ENCODE data around the gene FLT1. TPM values are rescaled to one million over a fixed set of nuclear protein-coding genes. Genes with fewer than 3 reads are reported as not detected.
A peak's percentile ranks its signal among the peaks of the same experiment; 100 is the strongest.

Gene FLT1
- total and polyA plus RNA-seq, 7 experiments from 2014 or later = 1.7 to 2.7 (median 2.2) TPM

DNA sequence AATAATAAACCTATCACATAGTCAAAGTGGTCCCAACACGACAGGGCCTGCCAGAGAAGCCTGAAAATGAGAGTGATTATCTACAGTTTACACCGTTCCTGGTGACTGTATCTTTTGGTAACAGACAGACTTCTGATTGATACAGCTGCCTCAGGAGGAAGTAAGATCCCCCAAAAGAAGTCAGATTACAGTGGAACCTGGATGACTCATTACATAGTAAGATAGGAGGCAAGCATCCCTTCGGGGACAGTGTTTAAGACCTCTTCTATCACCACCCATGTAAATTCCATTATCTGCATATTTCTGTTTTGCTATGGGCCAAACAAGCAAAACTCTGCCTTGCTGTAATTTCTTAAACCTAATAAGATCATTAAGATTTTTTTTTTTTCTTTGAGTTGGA lies 44.0 kb upstream of the FLT1 start:
- Mint-ChIP-seq H3K36me3 (peaks cover 0 to 15% (median 3%) of the 10 kb centered on the region in 5 donors), H3K4me3 (no peak overlapping the region), H3K27me3 (peaks cover 4 to 47% (median 33%) of the 10 kb centered on the region in 5 donors), H3K27ac (no peak overlapping the region), H3K4me1 (peaks cover 0 to 9% (median 0%) of the 10 kb centered on the region in 7 donors), H3K9me3 (peaks cover 0 to 20% (median 3%) of the 10 kb centered on the region in 11 donors)
- DNase-seq = no peak
- Histone ChIP-seq H3K4me3 (ENCODE audit: low read length) (no peak overlapping the region), H3K9me3 (ENCODE audit: control insufficient read depth in 2 of 3, low read length in 3 of 3) (no peaks in the 10 kb centered on the region), H3K27ac (ENCODE audit: low read depth, low read length) (no peak overlapping the region), H3K4me1 (ENCODE audit: control insufficient read depth in 2 of 2, insufficient read depth in 2 of 2, low read length in 2 of 2) (no peaks in the 10 kb centered on the region), H3K27me3 (ENCODE audit: control insufficient read depth in 2 of 2, insufficient read depth in 2 of 2, low read length in 2 of 2) (peaks cover 0 to 2% of the 10 kb centered on the region in 2 donors), H3K36me3 (ENCODE audit: control insufficient read depth in 2 of 3, insufficient read depth in 3 of 3, low read length in 3 of 3) (no peaks in the 10 kb centered on the region)
- ChIA-PET POLR2A (no interaction called here), CTCF (no interaction called here)
- intact Hi-C loops (cut with micrococcal nuclease) = no loop called here
- no peak for ATAC-seq

DNA sequence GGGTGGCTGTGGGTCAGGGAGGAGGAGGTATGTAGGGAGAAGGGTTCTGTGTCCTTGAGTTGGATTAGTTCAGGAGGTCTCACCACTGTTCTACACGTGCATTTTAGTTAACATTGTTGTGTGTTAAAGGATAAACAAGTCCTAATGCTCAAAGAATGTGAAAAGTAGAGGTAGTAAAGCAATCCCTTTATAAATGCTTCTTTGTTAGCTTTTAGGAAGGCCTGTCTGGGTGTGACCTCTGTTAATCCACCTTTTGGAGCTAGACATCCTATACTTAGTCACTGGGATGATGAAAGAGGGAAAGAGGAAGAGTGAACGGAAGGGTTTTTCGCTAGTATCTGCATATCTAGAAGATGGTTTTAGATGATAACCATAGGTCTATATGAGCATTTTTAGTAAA lies 42.2 kb upstream of the FLT1 start:
- Histone ChIP-seq H3K4me3 (ENCODE audit: low read length) (no peak overlapping the region), H3K27ac (ENCODE audit: low read depth, low read length) (no peak overlapping the region), H3K9me3 (ENCODE audit: control insufficient read depth in 2 of 3, low read length in 3 of 3) (no peaks in the 10 kb centered on the region), H3K4me1 (ENCODE audit: control insufficient read depth in 2 of 2, insufficient read depth in 2 of 2, low read length in 2 of 2) (no peaks in the 10 kb centered on the region), H3K27me3 (ENCODE audit: control insufficient read depth in 2 of 2, insufficient read depth in 2 of 2, low read length in 2 of 2) (peaks cover 0 to 5% of the 10 kb centered on the region in 2 donors), H3K36me3 (ENCODE audit: control insufficient read depth in 2 of 3, insufficient read depth in 3 of 3, low read length in 3 of 3) (no peaks in the 10 kb centered on the region)
- H3K36me3 Mint-ChIP-seq = peaks cover 0 to 11% (median 0%) of the 10 kb centered on the region in 5 donors
- ATAC-seq (no peak), DNase-seq (no peak)
- H3K9me3 Mint-ChIP-seq = peaks cover 0 to 13% (median 0%) of the 10 kb centered on the region in 11 donors
- no peak overlapping the region for H3K27ac Mint-ChIP-seq
- ChIA-PET CTCF (no interaction called here), POLR2A (no interaction called here)
- H3K4me1 Mint-ChIP-seq = peaks cover 0 to 9% (median 0%) of the 10 kb centered on the region in 7 donors
- peaks cover 17 to 43% (median 35%) of the 10 kb centered on the region in 5 donors for H3K27me3 Mint-ChIP-seq
- intact Hi-C loops (cut with micrococcal nuclease) = no loop called here
- no peak overlapping the region for H3K4me3 Mint-ChIP-seq

DNA sequence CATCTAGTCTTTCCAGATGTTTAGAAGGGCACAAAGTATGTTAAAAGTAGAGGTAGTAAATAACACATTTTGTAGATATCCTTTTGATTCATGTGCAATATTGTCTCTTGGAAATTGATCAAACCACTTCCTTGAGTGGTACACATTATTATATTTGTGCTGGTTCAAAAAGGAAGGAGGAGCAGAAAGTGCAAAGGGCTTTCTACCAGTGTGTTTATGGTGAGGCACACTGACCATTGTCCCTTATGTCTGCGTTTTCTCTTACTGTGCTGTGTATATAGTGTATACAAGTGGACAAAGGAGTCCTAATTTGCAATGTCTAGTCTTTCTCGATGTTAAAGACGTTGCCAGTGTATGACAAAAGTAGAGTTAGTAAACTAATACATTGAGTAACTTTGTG lies 41.4 kb upstream of the FLT1 start:
- Histone ChIP-seq H3K27ac (ENCODE audit: low read depth, low read length) (no peak overlapping the region), H3K4me1 (ENCODE audit: control insufficient read depth in 2 of 2, insufficient read depth in 2 of 2, low read length in 2 of 2) (peaks cover 0 to 5% of the 10 kb centered on the region in 2 donors), H3K36me3 (ENCODE audit: control insufficient read depth in 2 of 3, insufficient read depth in 3 of 3, low read length in 3 of 3) (no peaks in the 10 kb centered on the region), H3K27me3 (ENCODE audit: control insufficient read depth in 2 of 2, insufficient read depth in 2 of 2, low read length in 2 of 2) (peaks cover 0 to 12% of the 10 kb centered on the region in 2 donors), H3K4me3 (ENCODE audit: low read length) (no peak overlapping the region), H3K9me3 (ENCODE audit: control insufficient read depth in 2 of 3, low read length in 3 of 3) (no peaks in the 10 kb centered on the region)
- H3K27me3 Mint-ChIP-seq = peaks cover 17 to 43% (median 35%) of the 10 kb centered on the region in 5 donors
- H3K36me3 Mint-ChIP-seq = peaks cover 0 to 10% (median 0%) of the 10 kb centered on the region in 5 donors
- intact Hi-C loops (cut with micrococcal nuclease) = no loop called here
- no peak overlapping the region for H3K27ac Mint-ChIP-seq
- ChIA-PET POLR2A (no interaction called here), CTCF (no interaction called here)
- ATAC-seq = no peak
- H3K4me3 Mint-ChIP-seq = no peak overlapping the region
- H3K4me1 Mint-ChIP-seq = peaks cover 0 to 9% (median 0%) of the 10 kb centered on the region in 7 donors
- H3K9me3 Mint-ChIP-seq = peaks cover 0 to 9% (median 0%) of the 10 kb centered on the region in 11 donors
- no peak for DNase-seq

DNA sequence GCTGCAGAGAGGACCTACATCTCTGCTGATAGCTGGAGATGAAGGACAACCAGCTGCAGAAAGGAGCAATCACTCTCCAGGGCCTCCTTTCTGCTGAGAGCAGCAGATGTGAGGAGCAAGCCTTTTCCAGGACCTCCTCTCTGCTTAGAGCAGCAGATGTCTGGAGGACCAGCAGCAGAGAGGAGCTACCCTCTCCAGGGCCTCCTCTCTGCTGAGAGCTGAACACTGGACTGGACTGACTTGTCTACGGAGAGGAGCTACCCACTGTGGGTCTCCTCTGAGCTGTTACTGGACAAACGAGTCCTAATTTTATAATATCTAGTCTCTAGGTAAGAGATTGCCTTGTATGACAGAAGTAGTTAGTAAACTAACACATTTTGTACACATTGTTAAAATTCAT lies 40.8 kb upstream of the FLT1 start:
- POLR2A ChIA-PET = no interaction called here
- peaks cover 0 to 9% of the 10 kb centered on the region in 2 donors for H3K4me1 ChIP-seq (ENCODE audit: control insufficient read depth in 2 of 2, insufficient read depth in 2 of 2, low read length in 2 of 2)
- H3K36me3 Mint-ChIP-seq = peaks cover 0 to 10% (median 0%) of the 10 kb centered on the region in 5 donors
- peaks cover 0 to 9% (median 0%) of the 10 kb centered on the region in 7 donors for H3K4me1 Mint-ChIP-seq
- H3K27me3 ChIP-seq (ENCODE audit: control insufficient read depth in 2 of 2, insufficient read depth in 2 of 2, low read length in 2 of 2) = peaks cover 0 to 16% of the 10 kb centered on the region in 2 donors
- ATAC-seq = no peak
- CTCF ChIA-PET = no interaction called here
- peaks cover 0 to 9% (median 0%) of the 10 kb centered on the region in 11 donors for H3K9me3 Mint-ChIP-seq
- DNase-seq = no peak
- peaks cover 17 to 43% (median 35%) of the 10 kb centered on the region in 5 donors for H3K27me3 Mint-ChIP-seq
- H3K4me3 ChIP-seq (ENCODE audit: low read length) = no peak overlapping the region
- no peak overlapping the region for H3K27ac Mint-ChIP-seq
- H3K36me3 ChIP-seq (ENCODE audit: control insufficient read depth in 2 of 3, insufficient read depth in 3 of 3, low read length in 3 of 3) = no peaks in the 10 kb centered on the region
- intact Hi-C loops (cut with micrococcal nuclease) = no loop called here
- no peaks in the 10 kb centered on the region for H3K9me3 ChIP-seq (ENCODE audit: control insufficient read depth in 2 of 3, low read length in 3 of 3)
- H3K27ac ChIP-seq (ENCODE audit: low read depth, low read length) = no peak overlapping the region
- no peak overlapping the region for H3K4me3 Mint-ChIP-seq

DNA sequence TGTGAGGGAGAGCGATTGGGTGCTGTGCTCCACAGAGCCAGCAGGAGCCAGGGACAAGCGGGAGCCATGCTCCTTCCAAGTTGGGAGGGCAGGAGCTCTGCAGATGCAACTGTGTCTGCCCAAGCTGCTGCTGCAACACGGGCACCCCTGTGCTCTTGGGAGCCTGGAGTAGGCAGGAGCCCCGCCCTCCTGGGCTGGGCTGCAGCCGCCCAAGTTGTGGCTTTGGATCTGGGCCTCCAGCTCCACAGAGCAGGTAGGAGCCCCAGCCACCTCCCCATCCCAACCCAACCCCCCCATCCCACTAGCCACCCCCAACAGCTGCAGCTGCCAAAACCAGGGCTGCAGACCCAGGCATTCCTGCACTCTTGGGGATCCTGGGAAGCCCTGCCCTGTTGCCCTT lies 39.9 kb upstream of the FLT1 start:
- H3K4me1 Mint-ChIP-seq = peaks cover 0 to 5% (median 0%) of the 10 kb centered on the region in 7 donors
- CTCF ChIA-PET = interaction anchor here (0.7 kb wide), 1 partner anchor 197 kb away, joined by 3 read pairs; no protein-coding TSS in a partner anchor
- H3K36me3 Mint-ChIP-seq = peaks cover 0 to 10% (median 0%) of the 10 kb centered on the region in 5 donors
- Histone ChIP-seq H3K36me3 (ENCODE audit: control insufficient read depth in 2 of 3, insufficient read depth in 3 of 3, low read length in 3 of 3) (no peaks in the 10 kb centered on the region), H3K9me3 (ENCODE audit: control insufficient read depth in 2 of 3, low read length in 3 of 3) (no peaks in the 10 kb centered on the region), H3K27me3 (ENCODE audit: control insufficient read depth in 2 of 2, insufficient read depth in 2 of 2, low read length in 2 of 2) (peaks cover 0 to 24% of the 10 kb centered on the region in 2 donors), H3K4me3 (ENCODE audit: low read length) (no peak overlapping the region), H3K27ac (ENCODE audit: low read depth, low read length) (no peak overlapping the region), H3K4me1 (ENCODE audit: control insufficient read depth in 2 of 2, insufficient read depth in 2 of 2, low read length in 2 of 2) (peaks cover 0 to 9% of the 10 kb centered on the region in 2 donors)
- peaks cover 0 to 9% (median 0%) of the 10 kb centered on the region in 11 donors for H3K9me3 Mint-ChIP-seq
- POLR2A ChIA-PET = no interaction called here
- H3K27me3 Mint-ChIP-seq = peaks cover 17 to 42% (median 35%) of the 10 kb centered on the region in 5 donors
- no peak overlapping the region for H3K27ac Mint-ChIP-seq
- no peak overlapping the region for H3K4me3 Mint-ChIP-seq
- ATAC-seq = no peak
- DNase-seq = no peak
- intact Hi-C loops (cut with micrococcal nuclease) = loop anchor here in 1 of 2 donors (5.0 kb wide), 1 partner anchor 38 kb away; the partner anchor contains the start of gene FLT1

DNA sequence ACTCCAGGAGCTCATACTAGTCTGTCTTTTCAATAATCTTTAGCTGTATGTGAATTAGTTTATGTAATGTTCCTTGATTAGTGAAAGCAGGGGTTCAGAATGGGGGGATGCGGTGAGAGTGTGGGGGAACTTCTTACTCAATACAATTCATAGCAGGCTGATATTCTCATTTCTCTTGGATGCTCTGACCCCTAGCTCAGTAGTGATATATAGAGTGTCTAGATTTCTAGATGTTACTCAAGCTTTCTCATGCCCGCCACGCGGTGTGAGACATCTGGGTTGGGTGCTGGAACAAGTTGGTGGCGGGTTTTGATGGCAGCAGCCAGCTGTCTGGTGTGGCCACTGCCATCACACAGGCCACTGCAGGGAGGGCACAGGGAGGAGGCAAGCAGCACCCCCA lies 39.3 kb upstream of the FLT1 start:
- H3K4me3 ChIP-seq (ENCODE audit: low read length) = no peak overlapping the region
- Mint-ChIP-seq H3K4me1 (peaks cover 0 to 5% (median 0%) of the 10 kb centered on the region in 7 donors), H3K36me3 (peaks cover 0 to 10% (median 0%) of the 10 kb centered on the region in 5 donors), H3K9me3 (peaks cover 0 to 9% (median 0%) of the 10 kb centered on the region in 11 donors), H3K4me3 (peak overlapping the region in 2 of 10 donors; percentile 66 to 72), H3K27me3 (peaks cover 18 to 42% (median 35%) of the 10 kb centered on the region in 5 donors), H3K27ac (no peak overlapping the region)
- ChIA-PET CTCF (interaction anchor here (0.7 to 0.8 kb wide), 2 partner anchors 44 to 196 kb away, joined by 3 read pairs; no protein-coding TSS in a partner anchor), POLR2A (no interaction called here)
- DNase-seq (no peak), ATAC-seq (no peak)
- intact Hi-C loops (cut with micrococcal nuclease) = loop anchor here in 1 of 2 donors (5.0 kb wide), 1 partner anchor 37 kb away; the partner anchor contains the start of gene FLT1
- no peaks in the 10 kb centered on the region for H3K9me3 ChIP-seq (ENCODE audit: control insufficient read depth in 2 of 3, low read length in 3 of 3)
- H3K27me3 ChIP-seq (ENCODE audit: control insufficient read depth in 2 of 2, insufficient read depth in 2 of 2, low read length in 2 of 2) = peaks cover 0 to 24% of the 10 kb centered on the region in 2 donors
- no peak overlapping the region for H3K27ac ChIP-seq (ENCODE audit: low read depth, low read length)
- H3K36me3 ChIP-seq (ENCODE audit: control insufficient read depth in 2 of 3, insufficient read depth in 3 of 3, low read length in 3 of 3) = no peaks in the 10 kb centered on the region
- H3K4me1 ChIP-seq (ENCODE audit: control insufficient read depth in 2 of 2, insufficient read depth in 2 of 2, low read length in 2 of 2) = peaks cover 0 to 9% of the 10 kb centered on the region in 2 donors

Data from naive thymus-derived CD4-positive, alpha-beta T cell (primary cell).